HG02870 (cell line): Measurements from ENCODE around the gene PAK3.

ENCODE experiments used
- ATAC-seq: cut with Tn5 transposase; IDR thresholded peaks from one replicate; pipeline ENCODE4 v1.9.1; 2021; ENCODE audit warnings: mild to moderate bottlenecking, moderate library complexity; ENCODE audit not compliant: unreplicated experiment

The PAK3 gene

DNA sequence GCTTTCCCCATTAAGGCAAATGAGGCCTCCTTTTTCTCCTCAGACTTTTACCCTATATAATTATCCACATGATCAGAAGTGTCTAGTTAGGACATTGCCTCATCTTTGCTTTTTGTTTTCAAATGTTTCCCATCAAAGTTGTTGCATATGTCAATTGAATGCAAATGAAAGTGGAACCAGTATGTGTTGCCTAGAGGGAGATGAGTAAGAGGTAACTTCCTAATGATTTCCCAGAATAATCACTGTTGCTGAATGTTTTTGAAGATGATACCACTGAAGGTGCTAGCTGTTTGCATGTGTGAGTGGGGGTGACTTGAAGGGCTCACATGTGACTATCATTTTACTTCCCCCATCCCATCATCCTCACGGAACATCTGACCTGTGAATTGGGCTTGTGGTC is 33.9 kb downstream of the PAK3 start:
- ATAC-seq = no peak

DNA sequence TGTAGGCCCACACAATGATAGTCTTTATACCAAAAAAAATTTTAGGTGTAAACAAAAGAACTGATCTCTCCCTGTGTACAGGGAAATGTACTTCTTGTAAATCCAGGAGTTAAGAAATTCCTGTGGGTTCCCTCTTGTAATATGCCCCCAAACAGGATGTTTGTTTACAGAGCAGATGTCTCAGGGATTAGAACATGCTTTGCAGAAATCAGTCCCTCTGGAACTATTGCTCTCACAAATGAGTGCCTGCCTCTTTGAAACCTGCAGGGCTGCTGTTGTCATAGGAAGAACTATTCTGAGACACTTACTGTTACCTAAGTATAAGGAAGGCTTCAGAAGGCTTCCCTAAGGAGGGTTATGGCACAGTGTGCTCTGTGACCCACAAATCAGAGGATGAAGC is 35.6 kb downstream of the PAK3 start:
- ATAC-seq = no peak

DNA sequence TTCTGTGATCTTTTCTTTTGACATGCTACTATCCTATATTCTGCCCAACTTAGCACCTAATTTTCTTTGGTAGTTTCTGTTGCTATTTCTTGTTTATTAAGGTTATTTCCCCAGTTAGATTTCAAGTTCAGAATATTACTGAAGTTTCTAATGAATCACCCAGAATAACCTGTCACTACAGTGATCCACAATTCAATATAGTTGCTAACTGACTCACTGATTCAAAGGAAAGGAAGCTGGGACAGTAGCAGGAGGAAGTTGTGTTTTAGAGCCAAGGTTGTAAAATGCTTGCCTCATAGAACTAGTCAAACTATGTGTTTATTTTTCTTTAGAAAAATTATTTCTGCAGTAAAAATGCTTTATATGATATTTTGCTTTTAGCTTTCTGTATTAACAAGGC is 37.4 kb downstream of the PAK3 start:
- ATAC-seq = no peak

DNA sequence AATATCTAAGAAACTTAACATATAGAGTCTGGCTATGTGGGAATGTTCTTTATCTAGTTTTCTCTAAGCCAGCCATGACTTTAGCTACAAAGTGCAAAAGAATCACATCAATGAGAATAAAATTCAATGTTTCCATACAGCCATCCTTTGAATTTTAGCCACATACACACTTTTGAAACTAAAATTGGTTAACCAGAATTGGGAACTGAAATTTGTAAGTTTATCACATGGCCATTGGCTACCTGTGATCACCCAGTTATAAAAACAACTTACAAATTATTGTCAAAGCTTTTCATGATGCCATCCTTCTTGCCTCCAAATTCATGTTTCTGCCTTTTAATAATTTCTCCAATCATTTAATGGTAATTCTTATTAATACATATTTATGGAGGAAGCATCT is 49.9 kb downstream of the PAK3 start:
- ATAC-seq = no peak

DNA sequence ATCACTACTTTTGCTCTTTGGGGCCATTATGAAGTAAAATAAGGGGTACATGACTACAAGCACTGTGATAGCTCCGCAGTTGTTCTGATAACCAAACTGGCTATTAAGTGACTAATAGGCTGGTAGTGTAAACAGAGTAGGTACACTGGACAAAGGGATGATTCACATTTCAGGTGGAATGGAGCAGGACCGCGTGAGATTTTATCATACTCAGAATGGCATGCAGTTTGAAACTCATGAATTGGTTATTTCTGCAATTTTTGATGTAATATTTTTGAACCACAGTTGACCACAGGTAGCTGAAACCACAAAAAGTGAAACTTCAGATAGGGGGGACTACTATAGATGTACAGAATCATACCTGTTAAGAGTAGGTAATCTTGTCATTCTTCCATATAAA is 55.8 kb downstream of the PAK3 start:
- no peak for ATAC-seq

DNA sequence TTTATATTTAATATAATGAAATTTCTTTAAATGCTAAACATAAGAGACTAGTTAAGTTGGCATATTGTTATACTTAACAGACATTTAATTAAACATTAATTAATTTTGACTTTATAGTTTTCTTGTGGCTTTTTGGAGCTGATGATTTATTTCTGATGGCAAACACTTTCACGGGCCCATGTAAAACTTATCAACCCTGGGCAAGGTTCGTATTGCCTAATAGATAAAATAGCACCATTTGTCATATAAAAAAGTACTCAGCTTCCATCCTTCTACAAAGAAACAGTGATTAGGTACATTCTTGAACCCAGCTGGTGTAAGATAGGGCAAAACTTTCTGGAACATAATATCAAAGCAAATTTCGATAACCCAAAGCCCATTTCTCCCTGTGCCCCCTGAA is 63.2 kb downstream of the PAK3 start:
- no peak for ATAC-seq

DNA sequence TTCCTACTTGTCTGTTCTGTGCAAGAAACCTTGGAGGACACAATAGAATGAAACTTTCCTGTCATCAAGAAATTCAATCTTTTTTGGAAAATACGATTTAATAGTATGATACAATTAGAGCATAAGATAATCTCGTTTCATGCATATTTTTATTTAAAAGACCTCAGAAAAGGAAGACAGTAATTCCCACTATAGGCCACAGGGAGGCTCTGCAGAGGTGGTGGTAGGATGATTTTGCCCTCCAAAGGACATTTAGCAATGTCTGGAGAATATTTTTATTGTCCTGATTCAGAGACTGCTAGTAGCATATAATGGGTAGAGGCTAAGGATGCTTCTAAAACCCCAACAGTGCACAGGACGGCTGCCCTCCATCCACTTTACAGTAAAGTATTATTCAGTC is 68.7 kb downstream of the PAK3 start:
- no peak for ATAC-seq

DNA sequence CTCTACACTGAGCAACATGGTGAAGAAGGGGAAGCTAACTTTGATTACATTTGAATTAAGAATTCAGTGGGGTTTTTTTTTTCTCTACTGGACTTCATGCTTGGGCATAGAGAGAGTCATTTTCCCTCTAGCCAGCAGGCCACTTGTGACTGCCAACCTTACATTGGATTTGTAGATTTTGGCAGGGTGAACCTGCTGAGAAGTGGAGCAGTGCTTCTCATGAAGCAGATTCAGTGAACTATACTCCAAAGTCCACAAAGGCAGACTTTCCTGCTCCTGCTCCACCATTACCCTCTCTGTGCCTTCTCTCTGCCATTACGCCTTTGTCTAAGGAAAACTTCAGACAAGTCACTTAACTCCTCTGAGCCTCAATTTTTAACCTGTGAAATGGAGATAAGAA is 69.9 kb downstream of the PAK3 start:
- no peak for ATAC-seq

DNA sequence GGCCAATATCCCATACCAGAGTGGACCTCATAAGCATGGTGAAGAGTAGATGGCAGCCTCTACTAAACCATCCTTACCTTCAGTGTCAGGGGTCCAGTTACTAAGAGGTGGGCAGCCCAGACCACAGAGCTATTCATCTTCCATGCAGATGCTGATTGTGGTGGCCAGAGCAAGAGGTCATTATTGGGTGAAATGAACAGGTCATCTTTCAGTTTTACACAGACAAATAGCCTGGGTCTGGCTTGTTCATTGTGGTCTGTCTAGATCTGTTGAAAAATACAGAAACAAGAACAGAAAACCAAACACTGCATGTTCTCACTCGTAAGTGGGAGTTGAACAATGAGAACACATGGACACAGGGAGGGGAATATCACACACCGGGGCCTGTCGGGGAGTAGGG is 71.3 kb downstream of the PAK3 start:
- ATAC-seq = peak; percentile 70

DNA sequence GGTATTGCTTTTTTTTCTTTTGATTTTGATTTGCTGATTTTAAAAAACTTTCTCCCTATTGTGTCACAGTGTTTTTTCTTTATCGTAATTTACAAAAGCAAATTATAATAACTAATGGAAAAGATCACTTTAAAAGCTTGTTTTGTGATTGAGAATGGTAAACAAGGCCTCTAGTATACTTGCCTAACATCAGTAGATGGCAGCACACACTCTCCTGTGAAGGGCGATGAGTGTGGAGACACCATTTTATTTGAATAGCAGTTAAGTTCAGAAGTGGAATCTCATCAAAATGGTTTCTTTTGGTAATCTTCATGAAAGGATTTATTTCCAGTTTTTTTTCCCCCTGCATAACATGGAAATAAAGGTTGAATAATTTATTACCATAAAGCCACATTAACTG is 72.3 kb downstream of the PAK3 start:
- no peak for ATAC-seq

DNA sequence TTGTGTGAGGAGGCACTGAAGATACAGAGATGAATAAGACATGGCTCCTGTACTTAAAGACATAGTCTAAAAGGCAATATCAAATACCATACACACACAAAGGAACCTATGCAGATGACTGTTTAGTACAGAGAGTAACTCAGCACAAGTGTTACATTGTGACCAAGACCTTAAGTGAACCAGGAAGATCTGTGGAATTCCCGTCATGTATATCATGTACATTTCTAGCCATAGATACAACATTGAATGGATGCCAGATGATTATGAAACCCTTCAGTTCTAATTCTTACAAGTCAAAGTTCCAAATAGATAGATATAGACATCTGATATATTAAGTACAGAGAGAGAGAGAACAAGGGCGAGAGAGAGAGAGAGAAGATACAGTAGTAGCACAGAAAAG is 73.2 kb downstream of the PAK3 start:
- no peak for ATAC-seq

DNA sequence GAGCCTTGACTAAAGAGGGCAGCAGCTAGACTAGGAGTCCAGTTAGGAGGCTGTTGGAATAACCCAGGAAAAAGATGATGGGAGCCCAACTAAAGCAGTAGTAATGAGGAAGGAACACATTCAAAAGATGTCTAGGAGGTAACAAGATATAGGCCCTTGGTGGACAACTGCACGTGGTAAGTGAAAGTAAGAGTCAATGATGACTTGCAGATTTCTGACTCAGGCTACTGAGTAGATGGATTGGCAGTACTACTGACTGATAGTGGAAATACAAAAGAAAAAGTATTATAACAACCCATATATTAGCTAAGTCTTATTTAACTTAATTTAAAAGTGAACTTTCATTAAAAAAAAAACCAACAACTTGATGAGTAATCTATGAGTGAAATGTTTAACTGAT is 74.0 kb downstream of the PAK3 start:
- no peak for ATAC-seq

DNA sequence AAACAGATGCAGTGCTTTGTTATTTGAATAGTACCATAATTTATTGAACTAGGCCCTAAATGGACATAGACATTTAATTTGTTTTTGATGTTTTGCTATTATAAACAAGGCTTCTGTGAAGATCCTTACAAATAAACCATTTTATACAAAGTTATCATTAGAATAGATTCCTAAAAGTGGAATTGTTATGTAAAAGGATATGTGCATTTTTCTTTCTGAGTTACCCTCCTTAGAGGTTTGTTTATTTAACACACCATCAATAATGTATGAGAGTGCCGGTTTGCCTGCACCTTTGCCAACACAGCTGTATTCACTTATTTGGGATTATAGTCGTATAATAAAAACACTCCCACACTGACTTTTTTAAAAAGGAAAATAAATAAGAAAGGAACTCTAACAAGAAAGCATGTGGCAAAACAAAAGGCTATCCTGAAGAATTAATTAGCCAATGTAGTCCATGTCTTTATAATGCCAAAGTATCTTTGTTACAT is 84.8 kb downstream of the PAK3 start:
- no peak for ATAC-seq

DNA sequence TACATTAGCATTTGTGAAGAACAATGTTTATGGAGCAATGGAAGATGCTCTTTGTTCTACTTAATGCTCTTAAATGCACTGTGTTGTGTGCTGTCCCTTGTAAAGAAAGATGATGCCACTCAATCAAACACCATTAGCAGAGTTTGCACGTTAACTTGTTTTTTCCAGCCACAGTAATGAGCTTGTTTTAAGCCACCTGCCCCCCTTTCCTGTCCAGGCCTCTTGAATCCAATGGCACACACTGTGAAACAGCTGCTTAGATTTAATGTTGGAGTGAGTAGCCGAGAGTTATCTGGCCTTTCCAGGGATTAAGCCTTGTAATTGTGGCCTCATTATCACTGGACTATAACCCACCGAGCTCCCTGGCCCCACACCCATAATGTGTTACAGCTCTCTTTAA is 86.0 kb downstream of the PAK3 start:
- no peak for ATAC-seq

DNA sequence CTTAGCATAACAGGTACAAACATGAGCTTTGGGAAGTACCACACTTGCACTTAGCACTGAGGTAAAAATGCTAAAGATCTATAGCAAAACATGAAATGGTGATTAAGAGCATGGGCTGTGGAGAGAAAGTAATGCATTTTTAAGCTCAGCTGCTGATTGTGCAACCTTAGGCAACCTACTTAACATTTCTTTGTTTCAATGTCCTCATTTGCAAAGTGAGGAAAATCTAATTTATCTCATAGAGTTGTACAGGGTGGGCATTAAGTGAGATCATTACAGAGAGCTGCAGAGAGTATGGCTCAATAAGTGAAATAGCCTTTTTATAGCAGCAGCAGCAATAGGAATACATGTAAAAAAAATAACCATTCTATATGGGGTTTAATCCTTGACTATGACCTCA is 87.0 kb downstream of the PAK3 start:
- no peak for ATAC-seq

DNA sequence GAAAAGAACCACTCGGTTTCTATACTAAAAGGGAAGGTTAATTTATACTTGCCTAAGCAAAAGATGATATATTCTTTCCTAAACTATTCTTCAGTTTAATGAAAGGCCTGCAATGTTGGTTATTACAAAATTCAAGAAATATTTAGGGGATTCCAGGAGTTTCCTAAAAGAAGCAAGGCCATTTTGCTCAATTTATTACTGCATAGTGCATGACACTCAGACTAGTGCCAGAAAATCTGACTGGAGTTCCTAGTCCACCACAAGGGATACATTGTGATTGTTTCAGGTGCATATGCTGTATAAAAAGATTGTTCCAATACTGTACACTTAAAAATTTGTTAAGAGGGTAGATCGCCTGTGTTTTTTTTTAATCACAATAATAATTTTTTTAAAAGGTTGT is 95.6 kb downstream of the PAK3 start:
- ATAC-seq = no peak

DNA sequence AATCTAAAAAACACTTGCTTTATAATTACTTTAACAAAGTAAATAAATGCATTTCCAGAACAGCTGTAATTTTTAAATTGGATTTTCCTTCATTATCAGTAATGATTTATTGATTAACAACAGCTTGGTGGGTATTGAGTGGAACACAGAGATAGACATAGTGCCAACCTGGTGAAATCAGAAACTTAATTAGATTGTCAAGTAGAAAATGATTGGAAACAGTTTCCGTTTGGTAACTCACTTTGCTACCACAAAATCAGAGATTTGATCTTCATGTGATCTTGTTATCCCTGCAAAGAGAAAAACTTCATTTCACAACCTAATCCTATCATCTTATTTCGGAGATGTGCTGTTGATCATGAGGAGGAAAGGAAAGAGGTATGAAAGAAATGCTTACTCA is 103.5 kb downstream of the PAK3 start:
- no peak for ATAC-seq

DNA sequence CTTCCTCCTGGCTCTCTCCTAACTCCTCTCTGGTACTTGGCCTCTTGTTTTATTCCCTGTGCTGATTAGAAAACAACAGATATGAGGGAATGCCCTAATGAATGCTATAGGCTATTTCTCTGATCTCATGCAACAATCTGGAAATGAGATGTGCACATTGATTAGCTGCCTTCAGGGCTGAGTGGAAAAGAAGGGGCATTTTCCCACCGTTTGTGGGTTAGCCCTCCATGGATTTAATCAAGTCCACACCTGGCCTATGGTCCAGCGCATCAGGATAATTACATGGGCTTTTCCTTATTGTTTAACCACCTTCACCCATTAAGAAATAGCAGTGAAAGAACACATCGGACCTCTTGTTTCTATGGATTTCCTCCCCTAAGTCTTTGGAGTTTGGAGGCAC is 104.3 kb downstream of the PAK3 start:
- ATAC-seq = no peak

DNA sequence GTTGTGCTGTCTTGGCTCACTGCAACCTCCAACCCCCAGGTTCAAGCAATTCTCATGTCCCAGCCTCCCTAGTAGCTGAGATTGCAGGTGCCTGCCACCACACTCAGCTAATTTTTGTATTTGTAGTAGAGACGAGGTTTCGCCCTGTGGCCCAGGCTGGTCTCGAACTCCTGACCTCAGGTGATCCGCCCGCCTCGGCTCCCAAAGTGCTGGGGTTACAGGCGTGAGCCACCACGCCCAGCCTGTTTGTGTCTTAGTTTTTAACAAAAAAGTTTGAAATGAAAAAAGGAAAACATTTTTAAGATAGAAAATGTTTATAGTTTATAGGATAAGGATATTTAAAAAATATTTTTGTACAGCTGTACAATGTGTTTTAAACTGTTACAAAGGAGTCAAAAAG is 111.9 kb downstream of the PAK3 start:
- ATAC-seq = no peak

DNA sequence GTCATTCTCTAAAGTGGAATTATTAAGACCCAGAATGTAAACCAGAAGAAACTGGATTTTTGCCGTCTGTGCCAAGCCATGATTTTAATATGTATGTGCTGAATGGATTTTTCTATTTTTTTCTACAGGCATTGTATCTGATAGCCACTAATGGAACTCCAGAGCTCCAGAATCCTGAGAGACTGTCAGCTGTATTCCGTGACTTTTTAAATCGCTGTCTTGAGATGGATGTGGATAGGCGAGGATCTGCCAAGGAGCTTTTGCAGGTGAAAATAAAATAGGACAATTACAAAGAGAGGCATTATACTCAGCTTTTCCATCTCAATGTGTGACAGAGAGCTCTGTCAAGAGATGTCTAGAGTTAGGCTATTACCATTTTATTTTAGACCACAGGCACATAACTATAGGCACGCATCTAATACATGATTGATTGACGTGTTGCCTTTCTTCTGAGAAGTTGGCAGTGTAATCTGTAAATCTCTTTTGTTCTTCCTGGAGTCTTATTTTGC is 120.4 kb downstream of the PAK3 start:
- ATAC-seq = no peak

DNA sequence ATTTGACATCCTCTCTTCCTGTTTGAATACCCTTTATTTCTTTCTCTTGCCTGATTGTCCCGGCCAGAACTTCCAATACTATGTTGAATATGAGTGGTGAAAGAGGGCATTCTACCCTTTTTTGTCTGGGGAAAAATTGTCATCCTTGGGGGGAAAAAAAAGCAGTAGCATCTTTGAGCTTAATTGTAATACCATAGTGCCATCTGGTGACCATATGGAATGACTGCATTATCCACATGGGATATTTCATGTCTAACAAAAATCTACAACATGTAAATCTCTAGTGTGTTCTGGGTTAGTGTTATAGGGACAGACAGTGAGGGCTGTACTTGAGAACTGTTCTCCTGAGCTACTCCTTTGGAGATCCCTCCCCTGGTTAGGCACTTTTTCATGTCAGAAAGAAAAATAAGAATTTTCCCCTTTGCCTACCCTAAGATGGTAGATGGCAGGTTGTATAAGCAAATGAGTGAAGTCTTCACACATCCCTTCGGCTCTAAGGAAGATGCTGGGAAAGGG is 148.3 kb downstream of the PAK3 start:
- ATAC-seq = no peak

DNA sequence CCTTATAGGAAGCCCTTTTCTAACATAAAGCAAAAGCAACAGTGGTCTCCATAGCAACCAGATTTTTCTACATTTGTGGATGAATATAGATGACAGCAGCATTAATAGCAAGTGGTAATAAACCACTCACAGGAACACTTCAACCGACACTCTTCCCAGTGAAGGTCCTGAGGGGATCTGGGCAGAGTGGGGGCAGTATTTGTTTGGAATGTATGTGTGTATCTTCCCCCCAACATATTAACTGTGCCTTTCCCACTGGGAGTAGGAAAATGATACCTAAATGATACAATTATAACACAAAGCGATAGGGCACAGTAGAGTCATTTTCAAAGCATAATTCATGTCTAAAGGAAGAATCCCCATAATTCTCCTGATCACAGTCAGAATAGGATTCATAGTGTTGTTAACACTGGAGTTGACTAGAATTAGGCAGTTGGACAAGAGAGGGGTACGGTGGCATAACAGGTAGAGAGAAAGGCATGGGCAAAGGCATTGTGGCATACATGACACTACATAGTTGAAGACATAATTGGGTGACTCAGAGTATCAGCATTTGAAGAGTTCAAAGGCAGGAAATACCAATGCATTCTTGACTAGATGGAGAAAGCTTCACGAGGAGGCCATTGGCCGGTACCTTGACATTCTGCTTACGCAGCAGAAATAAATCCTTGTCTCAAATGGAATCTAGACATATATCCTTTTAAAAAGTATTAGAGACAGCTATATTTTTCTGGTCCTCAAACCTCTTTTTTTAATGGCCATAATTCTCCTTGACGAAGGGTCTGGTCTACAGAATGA is 159.1 kb downstream of the PAK3 start:
- no peak for ATAC-seq

DNA sequence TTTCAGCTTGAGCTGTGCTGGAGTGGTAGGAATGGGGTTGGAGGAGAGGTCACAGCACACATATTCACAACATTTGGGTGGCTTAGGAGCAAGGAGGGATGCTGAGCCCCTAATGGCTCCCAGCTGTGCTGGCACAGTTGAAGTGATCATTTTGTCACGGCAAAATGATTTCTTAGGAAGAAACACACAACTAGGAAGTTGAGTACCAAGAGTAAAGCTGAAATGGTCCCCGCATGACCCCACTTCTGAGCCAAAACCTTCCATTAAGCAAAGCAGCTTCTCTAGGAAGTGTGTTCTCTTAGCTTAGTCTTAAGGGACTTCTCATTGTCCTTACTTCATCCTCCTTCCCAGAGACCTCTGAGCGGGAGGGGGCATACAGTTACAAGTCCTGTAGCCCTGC is 161.7 kb downstream of the PAK3 start:
- no peak for ATAC-seq
